Measurements from ENCODE around the gene LIG3.

LIG3 gene

DNA sequence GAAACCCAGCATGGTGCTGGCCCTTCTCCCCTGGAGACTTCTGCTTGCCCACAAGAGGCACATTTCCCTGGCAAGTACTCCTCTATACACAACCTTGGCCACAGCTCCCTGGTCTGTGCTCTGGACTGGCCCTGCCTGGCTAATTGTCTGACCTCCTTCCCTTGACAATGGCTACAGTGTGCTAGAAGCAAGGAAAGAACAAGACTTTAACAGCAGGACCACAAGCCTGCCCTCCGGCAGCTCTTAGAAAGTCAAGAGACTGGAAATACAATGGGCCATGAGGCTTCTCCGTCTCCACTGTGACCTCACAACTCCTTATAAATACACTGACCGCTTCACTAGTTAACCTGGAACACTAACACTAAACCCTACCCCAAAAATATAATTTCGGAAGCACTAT is 36.7 kb downstream of the LIG3 start:
- Mint-ChIP-seq H3K4me3 (no peak overlapping the region), H3K4me1 (peaks cover 6% of the 10 kb centered on the region), H3K9me3 (no peaks in the 10 kb centered on the region), H3K27me3 (ENCODE audit: low read depth) (no peaks in the 10 kb centered on the region), H3K27ac (no peak overlapping the region), H3K36me3 (ENCODE audit: low read depth) (peaks cover 20% of the 10 kb centered on the region)
- TF ChIP-seq, protein P1, sequence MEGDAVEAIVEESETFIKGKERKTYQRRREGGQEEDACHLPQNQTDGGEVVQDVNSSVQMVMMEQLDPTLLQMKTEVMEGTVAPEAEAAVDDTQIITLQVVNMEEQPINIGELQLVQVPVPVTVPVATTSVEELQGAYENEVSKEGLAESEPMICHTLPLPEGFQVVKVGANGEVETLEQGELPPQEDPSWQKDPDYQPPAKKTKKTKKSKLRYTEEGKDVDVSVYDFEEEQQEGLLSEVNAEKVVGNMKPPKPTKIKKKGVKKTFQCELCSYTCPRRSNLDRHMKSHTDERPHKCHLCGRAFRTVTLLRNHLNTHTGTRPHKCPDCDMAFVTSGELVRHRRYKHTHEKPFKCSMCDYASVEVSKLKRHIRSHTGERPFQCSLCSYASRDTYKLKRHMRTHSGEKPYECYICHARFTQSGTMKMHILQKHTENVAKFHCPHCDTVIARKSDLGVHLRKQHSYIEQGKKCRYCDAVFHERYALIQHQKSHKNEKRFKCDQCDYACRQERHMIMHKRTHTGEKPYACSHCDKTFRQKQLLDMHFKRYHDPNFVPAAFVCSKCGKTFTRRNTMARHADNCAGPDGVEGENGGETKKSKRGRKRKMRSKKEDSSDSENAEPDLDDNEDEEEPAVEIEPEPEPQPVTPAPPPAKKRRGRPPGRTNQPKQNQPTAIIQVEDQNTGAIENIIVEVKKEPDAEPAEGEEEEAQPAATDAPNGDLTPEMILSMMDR (IDR thresholded peaks at IDR 0.05; ENCODE audit: unreplicated experiment in 3 of 3) = no peak

DNA sequence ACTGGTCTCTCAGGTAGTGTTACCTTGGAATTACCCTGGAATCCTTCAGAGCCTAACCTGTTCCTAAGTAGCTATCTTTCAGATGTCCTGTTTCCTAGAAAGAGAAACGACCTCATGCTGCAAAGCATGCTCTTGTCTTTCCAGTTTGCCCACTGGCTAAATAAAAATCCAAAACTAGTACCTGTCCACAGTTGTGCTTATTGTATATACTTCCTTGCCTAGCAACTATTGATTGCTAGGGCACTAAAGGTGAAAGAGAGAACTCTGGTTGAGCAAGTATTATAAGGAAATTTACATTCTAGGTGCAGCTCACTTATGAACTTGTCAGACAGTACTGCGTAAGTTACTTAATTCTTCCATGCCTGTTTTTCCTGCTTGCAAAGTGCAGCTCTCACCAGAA is 38.5 kb downstream of the LIG3 start:
- H3K9me3 Mint-ChIP-seq = no peaks in the 10 kb centered on the region
- H3K4me1 Mint-ChIP-seq = peaks cover 6% of the 10 kb centered on the region
- H3K36me3 Mint-ChIP-seq (ENCODE audit: low read depth) = peaks cover 20% of the 10 kb centered on the region
- no peak overlapping the region for H3K4me3 Mint-ChIP-seq
- H3K27ac Mint-ChIP-seq = no peak overlapping the region
- H3K27me3 Mint-ChIP-seq (ENCODE audit: low read depth) = no peaks in the 10 kb centered on the region
- TF ChIP-seq, protein P1 (IDR thresholded peaks at IDR 0.05; ENCODE audit: unreplicated experiment in 3 of 3) = no peak

DNA sequence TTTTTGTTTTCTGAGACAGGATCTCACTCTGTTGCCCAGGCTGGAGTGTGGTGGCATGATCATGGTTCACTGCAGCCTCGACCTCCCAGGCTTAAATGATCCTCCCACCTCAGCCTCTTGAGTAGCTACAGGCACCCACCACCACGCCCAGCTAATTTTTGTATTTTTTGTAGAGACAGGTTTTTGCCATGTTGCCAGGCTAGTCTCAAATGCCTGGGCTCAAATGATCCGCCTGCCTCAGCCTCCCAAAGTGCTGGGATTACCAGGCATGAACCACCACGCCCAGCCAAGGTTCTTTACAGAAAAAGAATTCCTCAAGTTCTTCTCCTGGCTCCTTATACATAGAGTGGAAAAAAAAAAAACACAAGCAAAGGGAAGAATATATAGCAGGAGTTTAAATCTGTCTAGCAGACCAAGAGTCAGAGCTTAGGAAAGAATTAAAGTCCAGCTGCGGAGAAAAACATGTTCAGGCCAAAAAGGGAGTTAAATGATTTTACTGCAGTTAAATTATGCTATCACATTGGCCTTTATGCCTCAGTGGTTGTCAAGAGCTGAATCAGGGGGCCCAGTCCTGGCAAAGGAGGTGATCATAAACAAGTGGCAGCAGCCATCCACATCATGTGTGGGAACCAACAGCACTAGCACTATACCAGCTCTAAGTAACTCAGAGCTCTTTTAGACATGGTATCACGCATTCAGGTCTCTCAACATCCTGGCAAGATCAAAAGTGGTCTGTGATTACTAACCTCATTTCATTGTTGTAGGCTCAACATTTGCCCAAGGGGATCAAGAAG is 39.3 kb downstream of the LIG3 start:
- Mint-ChIP-seq H3K27me3 (ENCODE audit: low read depth) (no peaks in the 10 kb centered on the region), H3K9me3 (no peaks in the 10 kb centered on the region), H3K27ac (peak overlapping the region in 2 of 3 experiments; percentile 26 to 63), H3K36me3 (ENCODE audit: low read depth) (peaks cover 20% of the 10 kb centered on the region), H3K4me1 (peaks cover 6% of the 10 kb centered on the region), H3K4me3 (no peak overlapping the region)
- TF ChIP-seq, protein P1 (IDR thresholded peaks at IDR 0.05; ENCODE audit: unreplicated experiment in 3 of 3) = no peak

DNA sequence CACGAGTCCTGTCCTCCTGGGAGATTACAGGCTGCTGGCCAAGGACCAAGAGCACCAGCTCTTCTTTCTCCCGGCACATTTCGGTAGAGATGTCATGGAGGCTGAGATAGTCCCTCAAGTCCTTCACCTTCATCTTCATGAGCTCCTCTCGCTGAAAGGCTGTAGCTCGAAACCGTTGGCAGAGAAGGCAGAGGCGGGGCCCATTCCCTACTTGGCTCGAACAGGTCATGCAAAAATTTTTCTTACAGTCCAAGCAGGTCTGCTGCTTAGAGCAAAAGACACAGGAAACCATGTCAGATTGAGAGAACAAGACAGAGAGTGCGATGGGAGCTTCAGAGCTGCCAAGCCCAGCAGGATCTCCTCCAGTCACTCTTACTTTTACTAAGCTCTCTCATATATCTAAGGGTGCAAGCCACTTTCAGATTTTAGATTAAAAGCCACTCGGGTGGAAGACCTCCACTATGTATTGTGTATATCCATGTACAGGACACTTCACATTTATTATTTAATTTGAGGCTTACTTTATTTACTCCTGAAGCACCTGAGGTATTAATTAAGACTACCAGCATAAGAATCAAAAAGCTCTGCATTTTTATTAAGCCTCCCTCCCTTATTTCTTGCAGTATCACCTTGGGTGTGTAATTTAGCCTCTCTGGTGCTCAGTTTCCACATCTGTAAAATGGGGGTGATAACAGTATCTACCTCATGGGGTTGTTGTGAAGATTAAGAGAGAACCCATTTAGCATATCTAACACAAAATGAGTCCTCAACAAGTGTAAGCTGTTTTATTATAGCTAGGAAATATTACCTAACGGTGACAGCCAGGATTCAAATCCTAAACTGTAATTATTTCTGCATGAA is 41.4 kb downstream of the LIG3 start:
- Mint-ChIP-seq H3K4me3 (no peak overlapping the region), H3K27ac (peak overlapping the region in 1 of 3 experiments; percentile 10), H3K4me1 (peaks cover 6% of the 10 kb centered on the region), H3K27me3 (ENCODE audit: low read depth) (no peaks in the 10 kb centered on the region), H3K36me3 (ENCODE audit: low read depth) (peaks cover 9% of the 10 kb centered on the region), H3K9me3 (no peaks in the 10 kb centered on the region)
- TF ChIP-seq, protein P1 (IDR thresholded peaks at IDR 0.05; ENCODE audit: unreplicated experiment in 3 of 3) = no peak

DNA sequence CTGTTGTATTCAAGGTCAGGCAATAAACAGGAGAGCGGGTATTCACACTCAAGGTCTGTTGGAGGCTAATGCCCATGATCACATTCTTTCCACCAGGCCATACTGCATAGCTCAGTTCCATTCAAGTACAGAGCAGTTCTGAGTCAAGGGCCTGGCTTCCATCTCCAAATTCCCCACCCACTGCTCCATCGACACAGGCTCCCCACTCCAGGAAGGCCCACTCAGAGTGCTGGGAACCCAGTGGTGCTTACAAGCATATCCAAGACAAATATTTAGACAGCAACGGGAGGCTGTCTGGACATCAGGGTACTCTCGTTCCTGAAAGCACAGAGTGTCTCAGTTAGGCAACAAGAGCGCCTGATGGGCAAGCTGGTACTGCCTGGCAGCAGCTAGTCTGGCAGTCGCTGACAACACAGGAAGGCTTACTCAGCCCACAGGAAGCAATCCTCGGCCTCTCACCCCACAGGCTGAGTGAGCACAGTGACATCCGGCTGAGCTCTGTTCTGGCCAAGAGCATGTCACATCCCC is 42.3 kb downstream of the LIG3 start:
- peaks cover 6% of the 10 kb centered on the region for H3K4me1 Mint-ChIP-seq
- H3K27ac Mint-ChIP-seq = peak overlapping the region; percentile 38 to 47 (median 45)
- no peaks in the 10 kb centered on the region for H3K9me3 Mint-ChIP-seq
- no peak overlapping the region for H3K4me3 Mint-ChIP-seq
- no peaks in the 10 kb centered on the region for H3K27me3 Mint-ChIP-seq (ENCODE audit: low read depth)
- peaks cover 3% of the 10 kb centered on the region for H3K36me3 Mint-ChIP-seq (ENCODE audit: low read depth)
- TF ChIP-seq, protein P1 (IDR thresholded peaks at IDR 0.05; ENCODE audit: unreplicated experiment in 3 of 3) = no peak

All from nephron (organoid).